HG03280 (cell line): Measurements from ENCODE around the gene RIPOR3.
"Not testable (repeated sequence)": the region's sequence is repeated elsewhere in the genome, so short reads cannot be mapped to it uniquely, and the experiment has no call there.

ENCODE experiments used
- ATAC-seq: cut with Tn5 transposase; IDR thresholded peaks from one replicate; pipeline ENCODE4 v1.9.1; 2021; ENCODE audit warnings: mild to moderate bottlenecking, moderate library complexity; ENCODE audit not compliant: unreplicated experiment

Gene RIPOR3

DNA sequence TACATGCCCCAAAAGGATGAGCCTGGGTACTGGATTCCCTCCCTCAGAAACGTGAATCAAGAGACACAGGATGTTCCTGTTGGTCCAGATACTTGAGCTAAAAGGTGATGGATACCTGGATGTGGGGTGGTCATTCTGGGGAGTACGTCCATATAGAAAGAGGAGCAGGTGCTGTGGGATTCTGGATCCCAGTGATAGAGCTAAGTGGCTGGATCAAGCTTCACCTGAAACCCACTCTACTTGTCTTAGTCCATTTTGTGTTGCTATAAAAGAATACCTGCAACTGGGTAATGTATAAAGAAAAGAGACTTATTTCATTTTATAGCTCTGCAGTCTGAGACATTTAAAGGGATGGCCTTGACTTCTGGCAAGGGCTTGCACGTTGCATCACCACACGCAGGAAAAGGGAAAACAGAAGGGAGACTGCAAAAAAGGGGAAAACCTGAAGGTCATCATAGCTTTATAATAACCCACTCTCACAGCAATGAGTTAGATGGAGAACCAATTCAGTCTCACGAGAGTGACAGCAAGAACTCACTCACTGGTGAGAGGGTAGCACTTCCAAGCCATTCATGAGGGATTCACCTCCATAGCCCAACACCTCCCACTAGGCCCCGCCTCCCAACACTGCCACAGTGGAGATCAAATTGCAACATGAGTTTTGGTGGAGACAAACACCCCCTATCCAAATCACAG is 31.2 kb downstream of the RIPOR3 start:
- no peak for ATAC-seq

DNA sequence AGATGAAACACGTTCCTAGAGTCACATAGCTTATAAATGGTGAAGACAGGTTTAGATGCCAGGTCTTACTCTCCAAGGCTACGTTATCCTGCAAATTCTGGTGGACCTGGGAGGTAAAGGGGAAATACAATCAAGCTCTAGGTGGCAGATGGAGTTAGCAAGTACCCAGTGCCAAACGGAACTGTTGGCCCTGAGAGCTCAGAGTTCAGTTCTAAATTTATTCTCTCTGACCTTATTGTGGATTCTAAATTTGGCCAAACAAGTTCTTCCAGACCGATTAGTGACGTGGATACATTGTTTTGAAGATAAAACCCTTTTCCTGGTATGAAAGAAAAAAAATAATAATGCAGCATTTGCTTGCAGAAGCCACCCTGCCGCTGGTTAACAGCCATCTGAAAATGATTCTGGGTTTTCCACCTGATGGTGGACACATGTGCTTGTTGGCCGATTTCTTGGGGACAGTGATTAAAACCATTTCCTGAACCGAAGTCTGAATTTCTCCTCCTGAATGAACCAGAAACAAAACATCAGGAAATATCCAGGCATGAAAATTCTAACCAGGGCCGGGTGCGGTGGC is 32.5 kb downstream of the RIPOR3 start:
- ATAC-seq: no peak

DNA sequence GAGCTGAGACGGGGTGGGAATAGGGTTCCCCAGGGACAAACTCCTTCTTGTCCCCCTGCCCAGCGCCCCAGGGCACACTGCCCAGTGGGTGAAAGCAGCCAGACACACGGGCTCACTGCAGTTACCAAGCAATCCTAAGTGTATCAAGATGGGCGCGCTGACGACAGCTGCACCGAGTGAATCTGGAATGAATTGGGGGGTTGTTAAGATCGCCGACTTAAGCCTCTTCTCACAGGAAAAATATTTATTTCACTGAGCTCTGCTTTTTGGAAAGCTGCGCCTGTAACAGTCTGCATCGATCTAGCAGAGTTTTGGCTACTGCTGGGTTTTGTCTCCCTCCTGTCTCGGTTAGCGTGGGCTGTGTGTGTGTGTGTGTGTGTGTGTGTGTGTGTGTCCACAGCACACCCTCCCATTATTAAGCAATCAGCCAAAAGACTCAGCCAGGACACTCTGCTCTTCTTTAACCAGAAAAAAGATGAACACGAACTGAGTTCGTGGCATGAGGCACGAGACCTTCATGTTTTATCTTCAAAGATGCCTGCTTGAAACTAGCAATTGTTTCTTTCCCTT is 35.9 kb downstream of the RIPOR3 start:
- no peak for ATAC-seq

DNA sequence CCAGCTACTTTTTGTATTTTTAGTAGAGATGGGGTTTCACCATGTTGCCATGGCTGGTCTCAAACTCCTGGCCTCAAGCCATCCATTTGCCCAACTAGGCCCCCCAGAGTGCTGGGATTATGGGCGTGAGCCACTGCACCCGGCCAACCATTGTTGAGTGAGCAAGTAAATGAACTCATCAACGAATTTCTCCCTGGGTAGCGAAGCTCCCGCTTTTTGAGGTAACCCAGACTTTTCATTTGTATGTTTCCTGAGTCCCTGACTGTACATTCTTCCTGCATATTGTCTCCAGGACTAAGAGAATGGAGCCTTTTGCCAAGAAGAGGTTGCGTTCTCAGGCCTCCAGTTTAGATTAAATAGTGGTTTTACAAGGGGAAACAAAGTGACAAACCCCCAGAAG is 36.4 kb downstream of the RIPOR3 start:
- no peak for ATAC-seq

DNA sequence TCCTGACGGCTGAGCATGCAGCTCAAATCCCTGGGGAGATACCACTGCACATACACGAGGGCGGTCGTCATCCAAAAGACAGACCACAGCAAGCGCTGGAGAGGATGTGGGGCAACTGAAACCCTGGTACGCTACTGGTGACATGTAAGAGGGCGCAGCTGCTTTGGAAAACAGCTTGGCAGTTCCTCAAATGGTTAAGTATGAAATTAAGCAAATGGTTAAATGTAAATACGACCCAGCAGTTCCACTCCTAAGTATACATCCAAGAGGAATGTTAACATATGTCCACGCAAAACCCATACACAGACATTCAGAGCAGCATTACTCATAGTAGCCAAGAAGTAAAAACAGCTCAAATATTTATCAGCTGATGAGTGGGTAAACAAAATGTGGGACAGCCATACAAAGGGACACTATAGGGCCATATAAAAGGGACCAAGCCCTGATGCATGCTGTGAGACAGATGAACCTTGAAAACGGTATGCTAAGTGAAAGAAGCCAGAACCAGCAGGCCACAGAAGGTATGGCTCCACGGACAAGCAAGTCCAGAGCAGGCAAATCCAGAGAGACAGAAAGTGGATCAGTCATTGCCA is 38.5 kb downstream of the RIPOR3 start:
- ATAC-seq: no peak

DNA sequence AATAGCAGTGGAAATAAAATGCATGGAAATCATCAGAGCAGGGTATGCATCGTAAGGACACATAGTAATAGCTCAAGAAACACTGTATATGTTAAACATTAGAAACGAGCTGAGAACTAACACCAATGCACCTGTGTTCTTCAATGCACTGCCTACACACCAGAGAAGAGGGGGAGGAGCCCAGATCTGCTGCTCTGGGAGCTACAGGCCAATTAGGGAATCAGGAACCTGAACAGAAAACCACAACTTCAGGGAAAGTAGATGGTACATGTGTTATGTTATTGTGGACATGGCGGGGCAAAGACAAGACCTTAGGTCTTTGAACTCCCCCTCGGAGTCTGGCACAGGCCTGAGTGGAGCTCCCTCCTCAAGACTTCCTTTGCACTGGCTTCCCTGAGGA is 39.7 kb downstream of the RIPOR3 start:
- no peak for ATAC-seq

DNA sequence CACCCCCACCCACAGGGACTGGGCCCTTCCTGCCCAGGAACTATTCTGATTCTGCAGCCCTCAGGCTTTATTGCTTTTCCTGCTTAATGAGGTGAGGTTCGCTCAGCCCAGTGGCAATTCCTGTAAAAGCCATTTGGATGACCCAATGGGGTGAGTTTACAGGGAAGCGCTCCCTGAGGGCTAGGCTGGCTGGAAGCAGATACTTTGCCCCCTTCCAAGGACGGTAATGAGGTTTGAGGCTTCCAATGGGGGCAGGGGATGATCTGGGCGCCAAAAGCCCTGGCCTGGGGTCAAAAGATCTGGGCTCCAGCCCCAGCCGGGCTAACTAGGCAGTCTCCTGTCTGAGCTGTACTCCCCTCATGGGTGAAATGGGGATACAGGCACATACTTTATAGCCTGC is 41.8 kb downstream of the RIPOR3 start:
- ATAC-seq: no peak

DNA sequence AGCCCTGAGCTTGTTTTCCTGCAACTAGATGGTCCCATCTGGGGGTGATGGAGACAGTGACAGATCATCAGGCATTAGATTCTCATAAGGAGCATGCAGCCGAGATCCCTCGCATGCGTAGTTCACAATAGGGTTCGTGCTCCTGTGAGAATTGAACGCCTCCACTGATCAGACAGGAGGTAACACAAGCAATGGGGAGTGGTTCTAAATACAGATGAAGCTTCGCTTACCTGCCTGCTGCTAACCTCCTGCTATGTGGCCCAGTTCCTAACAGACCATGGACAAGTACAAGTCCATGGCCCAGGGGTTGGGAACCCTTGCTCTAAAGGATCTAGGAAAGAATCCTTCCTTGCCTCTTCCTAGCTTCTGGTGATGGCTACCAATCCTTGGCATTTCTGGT is 42.7 kb downstream of the RIPOR3 start:
- ATAC-seq: no peak

DNA sequence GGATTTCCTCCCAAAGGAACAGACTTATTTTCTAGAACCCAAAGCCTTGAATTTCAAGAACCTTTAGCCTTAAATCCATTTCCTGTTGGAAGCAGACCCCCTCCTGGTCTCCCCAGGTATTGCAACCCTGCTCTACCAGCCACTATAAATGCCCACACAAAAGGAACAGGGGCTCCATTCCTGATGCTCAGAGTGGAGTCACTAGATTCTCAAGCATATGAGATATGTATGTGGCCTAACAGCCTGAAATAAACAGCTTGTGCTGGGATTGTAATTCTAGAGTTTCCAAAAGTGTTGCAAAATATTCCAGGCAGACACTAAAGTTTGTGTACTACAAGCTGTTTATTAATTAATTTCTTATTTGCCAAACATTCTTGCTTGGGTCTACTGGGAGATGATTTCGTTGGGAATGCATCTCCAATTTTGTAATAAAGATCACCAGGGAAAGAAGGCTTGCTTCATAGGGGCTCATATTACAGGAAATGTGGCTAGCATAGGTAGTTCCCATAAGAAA is 44.8 kb downstream of the RIPOR3 start:
- ATAC-seq: no peak

DNA sequence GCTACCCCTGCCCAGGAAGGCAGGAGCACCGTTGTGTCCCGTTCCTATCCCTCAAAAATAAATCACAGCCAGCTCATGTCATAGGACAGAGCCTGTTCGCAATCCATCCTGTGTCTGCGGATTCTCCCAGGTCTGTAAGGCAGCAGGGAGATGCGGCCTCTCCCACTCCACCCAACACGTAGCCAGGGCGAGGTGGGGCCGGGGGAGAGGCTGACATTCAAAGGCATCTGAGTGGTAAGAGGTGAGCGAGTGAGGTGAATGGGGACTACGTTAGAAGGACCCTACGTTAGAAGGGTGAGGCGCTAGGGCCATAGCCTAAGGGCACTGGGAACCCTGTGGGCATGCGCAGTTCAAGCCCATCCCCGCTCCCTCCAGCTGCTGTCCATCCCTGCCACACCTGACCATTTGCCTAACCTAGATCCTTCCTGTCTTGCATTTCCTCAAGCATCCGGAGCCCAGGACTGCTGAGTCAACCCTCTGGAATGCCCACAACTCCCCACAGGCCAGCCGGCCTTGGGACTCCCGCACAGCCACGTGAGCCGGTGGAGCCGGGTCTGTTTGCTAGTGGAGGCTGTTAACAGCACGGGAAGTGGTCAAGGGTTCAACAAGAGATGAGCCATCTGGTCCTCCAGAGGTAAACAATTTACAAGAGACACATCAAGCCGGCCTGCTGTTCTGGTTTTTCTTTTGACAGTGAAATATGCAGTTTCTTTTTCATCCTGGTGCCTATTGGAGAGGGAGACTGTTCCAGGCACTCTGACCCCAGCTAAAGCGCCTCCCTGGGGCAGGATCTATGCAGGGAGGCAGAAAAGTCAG is 45.9 kb downstream of the RIPOR3 start:
- no peak for ATAC-seq

DNA sequence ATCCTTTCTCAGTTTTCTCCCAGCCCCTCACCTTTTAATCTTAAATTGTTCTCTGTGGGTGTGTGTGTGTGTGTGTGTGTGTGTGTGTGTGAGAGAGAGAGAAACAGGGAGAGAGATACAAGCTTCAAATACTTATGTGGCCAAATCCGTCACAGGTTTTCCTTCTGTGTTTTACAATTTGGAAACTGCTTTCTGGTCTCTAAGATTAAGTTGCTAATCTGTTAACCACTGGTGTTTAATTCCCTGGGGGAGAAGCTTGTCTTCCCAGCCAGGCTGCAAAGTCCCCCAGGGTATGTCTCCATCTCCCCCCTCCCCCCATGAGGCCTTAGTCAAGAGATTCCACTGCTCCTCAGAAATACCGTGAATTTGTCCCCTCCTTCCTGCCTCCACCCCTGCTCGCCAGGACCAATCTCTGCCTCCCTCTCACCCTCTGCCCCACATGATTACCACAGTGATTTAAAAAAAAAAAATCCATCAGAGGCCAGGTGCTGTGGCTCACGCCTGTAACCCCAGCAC is 49.0 kb downstream of the RIPOR3 start:
- no peak for ATAC-seq

DNA sequence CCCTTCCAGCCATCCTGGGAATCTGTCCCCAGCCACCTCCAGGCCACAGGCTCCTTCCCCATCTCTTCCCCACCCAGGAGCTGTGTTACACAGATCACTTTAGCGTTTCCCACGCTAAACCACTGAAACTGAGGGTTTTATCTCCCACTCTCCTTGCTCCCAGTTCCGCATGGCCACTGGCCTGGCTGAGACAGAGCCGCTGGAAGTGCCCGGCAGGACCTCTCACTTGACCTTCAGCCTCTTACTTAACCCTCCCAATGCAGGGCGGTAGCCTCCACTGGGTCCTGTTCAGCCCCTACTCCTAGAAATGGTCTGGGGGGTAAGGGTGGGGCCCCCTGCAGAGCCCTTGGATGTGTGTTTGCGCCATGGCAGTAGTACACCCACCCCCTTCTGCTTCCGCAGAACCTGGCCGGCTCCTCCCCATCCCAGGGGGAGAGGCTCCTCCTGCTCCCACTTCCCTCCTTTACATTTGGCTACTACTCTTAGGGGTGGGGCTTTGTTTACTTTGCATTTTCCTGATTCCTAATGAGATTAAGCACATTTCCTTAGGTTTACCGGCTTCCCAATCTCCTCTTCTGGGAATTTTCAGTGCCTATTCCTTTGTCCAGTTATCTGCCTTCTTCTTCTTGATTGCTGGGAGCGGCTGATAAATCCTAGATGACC is 49.6 kb downstream of the RIPOR3 start:
- not testable (repeated sequence) for ATAC-seq

DNA sequence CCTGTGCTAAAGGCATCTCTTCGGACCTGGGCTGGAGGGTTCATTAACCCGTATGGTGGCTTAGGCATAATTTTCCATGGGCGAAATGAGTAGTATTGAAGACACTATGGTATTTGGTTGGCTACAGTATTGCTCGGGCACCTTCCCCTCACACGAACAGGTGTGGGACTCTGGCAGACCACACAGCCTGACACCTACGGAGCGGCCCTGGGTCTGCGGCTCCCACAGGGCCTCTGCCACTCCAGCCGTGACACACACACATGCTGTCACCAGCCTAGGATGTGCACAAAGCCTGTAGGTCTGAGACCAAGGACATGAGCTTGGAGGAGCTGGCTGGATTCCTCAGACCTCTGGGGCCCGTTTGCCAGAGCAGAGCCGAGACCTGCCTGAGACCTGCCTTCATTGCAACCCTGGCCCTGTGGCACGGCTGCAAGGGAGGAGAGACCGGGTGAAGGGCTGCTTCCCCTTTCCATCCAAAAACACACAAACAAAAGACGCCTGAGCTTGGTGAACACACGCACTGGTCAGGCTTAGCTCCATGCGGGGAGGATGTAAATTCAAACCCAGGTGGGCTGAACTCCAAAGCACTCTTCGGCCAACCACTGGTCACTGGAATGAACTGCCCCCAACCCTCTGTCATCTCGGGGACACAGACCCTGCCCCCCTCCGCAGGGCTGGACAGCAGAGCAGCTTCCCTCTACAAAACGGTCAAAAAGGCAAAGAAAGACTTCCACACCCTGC is 51.2 kb downstream of the RIPOR3 start:
- ATAC-seq: not testable (repeated sequence)

DNA sequence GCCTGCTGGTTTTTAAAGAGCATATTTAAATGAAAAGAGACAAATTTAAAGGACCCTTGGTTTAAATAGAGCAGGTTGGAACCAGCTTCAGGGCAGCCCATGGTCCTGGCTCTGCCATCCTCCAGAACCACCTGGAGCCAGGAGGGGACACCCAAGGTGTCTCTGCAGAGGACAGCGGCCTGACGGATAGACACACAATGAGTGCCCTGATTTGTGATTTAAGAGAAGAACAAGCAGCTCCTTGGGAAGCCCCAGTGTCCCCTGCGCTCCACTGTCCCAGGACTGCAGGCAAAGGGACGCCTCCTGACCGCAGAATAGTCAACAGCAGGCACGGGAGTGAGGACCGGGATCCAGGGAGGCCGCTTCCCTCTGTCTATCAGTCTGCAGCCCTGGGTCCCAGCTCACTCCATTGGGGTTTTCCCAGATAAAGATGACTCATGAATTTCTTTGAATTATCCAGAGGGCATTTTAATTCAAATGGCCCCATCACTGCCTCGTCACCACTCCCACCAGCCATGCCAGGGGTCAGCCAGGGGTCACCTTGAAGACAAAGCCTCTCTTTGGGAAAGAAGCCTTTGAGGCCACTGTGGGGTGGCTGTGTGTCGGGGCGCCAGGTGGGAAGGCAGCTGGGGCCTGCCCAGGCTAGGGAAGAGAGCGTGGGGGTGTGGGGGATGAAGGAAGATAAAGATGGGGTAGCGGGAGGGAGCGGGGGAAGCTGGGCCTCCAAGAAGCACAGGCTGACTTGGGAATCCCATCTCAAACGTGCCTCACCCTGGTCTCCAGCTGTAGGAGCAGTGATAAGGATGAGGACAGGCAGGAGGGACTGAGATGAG is 53.1 kb downstream of the RIPOR3 start:
- not testable (repeated sequence) for ATAC-seq

DNA sequence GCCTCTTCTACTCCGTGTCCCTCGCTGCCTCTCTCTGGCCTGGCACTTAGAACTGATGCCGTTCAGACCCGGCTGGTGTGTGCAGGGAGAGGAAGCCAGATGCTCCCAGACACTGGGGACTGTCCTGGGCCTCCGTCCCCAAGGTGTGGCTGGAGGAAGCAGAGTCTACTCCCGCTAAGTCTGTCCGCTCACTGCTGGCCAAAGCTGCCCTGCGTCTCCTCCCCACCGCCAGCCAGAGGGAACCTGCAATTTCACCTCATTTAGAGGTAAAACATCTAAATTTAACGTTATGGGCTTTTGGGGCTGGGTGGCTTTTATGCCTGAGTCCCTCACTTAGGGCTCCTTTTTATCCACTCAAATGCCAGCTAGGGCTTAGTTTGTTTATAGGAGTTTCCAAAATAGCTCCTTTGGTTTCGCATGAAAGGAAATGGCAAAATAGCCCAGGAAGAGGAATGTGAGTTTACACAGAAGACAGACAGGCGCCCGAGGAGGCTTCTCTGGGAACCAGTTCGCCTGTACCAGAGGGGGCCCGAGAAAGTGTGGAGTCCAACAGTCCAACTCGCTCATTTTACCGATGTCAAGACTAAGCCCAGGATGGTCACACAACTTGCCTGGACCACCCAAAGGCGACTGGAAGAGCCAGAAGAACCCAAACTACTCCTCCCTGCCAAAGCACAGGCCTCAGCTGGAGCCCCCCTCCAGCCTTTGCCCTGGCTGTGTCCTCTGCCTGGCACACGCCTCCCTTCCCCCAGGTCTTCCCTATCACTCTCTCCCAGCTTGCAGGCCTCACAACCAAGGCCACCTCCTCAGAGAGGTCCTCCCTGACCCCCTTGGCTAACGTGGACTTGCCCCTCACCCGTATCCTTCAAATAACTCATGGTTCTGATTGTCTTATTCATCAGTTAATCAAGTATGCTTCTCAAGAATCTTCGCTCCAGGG is 54.5 kb downstream of the RIPOR3 start:
- no peak for ATAC-seq

DNA sequence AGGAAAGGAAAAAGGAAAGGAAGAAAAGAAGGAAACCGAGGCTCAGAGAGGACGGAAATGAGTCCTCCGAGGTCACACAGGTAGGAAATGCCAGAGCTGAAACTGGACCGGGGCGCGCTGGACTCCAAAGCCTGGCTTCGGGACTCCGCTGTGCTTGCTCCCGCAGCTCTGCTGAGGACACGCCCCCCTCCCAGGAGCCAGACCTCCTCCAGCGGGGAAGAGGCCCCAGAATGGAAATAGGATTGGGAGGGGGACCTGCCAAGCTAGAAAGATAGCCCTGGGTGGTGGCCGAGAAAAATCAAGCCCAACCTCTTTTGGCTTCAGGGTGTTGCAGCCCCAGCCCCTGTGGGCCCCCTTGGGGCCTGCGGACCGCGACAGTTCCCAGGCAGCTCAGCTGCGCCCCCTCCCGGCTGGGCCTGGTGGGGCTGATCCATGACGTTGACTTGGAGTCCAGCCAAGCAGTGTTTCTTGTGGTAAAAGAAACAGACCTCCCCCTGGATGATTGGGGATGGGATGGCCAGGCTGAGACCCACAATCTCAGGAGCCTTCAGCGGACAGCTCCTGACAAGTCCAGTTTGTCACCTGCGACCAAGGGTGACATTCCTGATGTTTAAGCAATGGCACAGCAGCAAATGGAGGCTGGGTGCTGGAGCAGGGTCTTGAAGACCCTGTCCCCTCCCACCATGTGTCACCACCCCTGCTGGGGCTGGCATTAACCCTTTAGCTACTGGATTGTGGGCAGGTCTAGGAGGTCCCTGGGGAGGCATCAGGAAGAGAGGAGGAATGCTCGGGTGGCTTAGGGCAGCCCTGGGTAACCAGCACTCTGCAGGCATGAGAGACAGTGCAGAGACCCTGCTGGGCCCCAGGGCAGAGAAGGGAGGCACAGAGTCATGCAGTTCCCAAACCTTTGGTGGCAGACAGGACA is 55.4 kb downstream of the RIPOR3 start:
- ATAC-seq: no peak
